Smooth muscle cell (in vitro differentiated cells): ENCODE data around the gene ADAM19. TPM values are rescaled to one million over a fixed set of nuclear protein-coding genes. Genes with fewer than 3 reads are reported as not detected.

ENCODE experiments used
- DNase-seq: peaks from one replicate; lab custom pipeline; 2025; ENCODE audit not compliant: unreplicated experiment; lab: John Stamatoyannopoulos, UW
- H2AFZ ChIP-seq: fragments of 200-600 bp; sonication (generic); 2 replicates; pipeline ENCODE4 v1.6.0; 2016; ENCODE audit warnings: antibody characterized with exemption, low read depth, mild to moderate bottlenecking
- H3F3A ChIP-seq: fragments of 200-600 bp; sonication (generic); 2 replicates; pipeline ENCODE4 v1.6.0; 2017; ENCODE audit warnings: antibody characterized with exemption, low read depth
- H3K27ac ChIP-seq: fragments of 200-600 bp; sonication (generic); 2 replicates; pipeline ENCODE4 v1.5.1; 2016; ENCODE audit warnings: low read depth, mild to moderate bottlenecking
- H3K27me3 ChIP-seq: fragments of 200-600 bp; sonication (generic); 2 replicates; pipeline ENCODE4 v1.6.1; 2016; ENCODE audit warnings: low read depth, mild to moderate bottlenecking
- H3K36me3 ChIP-seq: fragments of 200-600 bp; sonication (generic); 2 replicates; pipeline ENCODE4 v1.5.1; 2016; ENCODE audit warnings: low read depth
- H3K4me1 ChIP-seq: fragments of 200-600 bp; sonication (generic); 2 replicates; pipeline ENCODE4 v1.5.1; 2016; ENCODE audit warnings: low read depth
- H3K4me2 ChIP-seq: fragments of 200-600 bp; sonication (generic); 2 replicates; pipeline ENCODE4 v1.6.0; 2016; ENCODE audit warnings: mild to moderate bottlenecking
- H3K4me3 ChIP-seq: fragments of 200-600 bp; sonication (generic); 2 replicates; pipeline ENCODE4 v1.5.1; 2016; ENCODE audit warnings: mild to moderate bottlenecking
- H3K79me2 ChIP-seq: fragments of 200-600 bp; sonication (generic); 2 replicates; pipeline ENCODE4 v1.6.0; 2016; ENCODE audit warnings: low read depth, mild to moderate bottlenecking
- H3K9ac ChIP-seq: fragments of 200-600 bp; sonication (generic); 2 replicates; pipeline ENCODE4 v1.6.0; 2016; ENCODE audit warnings: low read depth
- H3K9me3 ChIP-seq: fragments of 200-600 bp; sonication (generic); replicated peaks from 2 replicates; pipeline ENCODE4 v1.5.1; 2016; ENCODE audit warnings: low read depth
- H4K20me1 ChIP-seq: fragments of 200-600 bp; sonication (generic); 2 replicates; pipeline ENCODE4 v1.6.0; 2016; ENCODE audit warnings: low read depth
- CTCF ChIP-seq: fragments of 200-600 bp; sonication (generic); IDR thresholded peaks from 2 replicates; pipeline ENCODE4 v1.5.1; 2017; ENCODE audit warnings: borderline replicate concordance, mild to moderate bottlenecking, antibody characterized with exemption; ENCODE audit not compliant: insufficient read depth, poor library complexity, severe bottlenecking
- WGBS: methylation state at CpG from one replicate; pipeline ENCODE4 v1.1.7; 2016; ENCODE audit warnings: low lambda C conversion rate; 5-methylcytosine and 5-hydroxymethylcytosine counted together
- polyA plus RNA-seq: library from polyadenylated mRNA; unstranded; fragments of >200 nt; fragmentation: Nextera tagmentation; extraction: Ambion mirVana; gene quantifications from 2 replicates; pipeline ENCODE4 v1.2.1, GENCODE V29; 2016
- total RNA-seq: library from RNA; depleted of rRNA; stranded (reverse); fragments of >200 nt; gene quantifications from 2 replicates; pipeline ENCODE4 v1.2.3, GENCODE V29; 2014

The ADAM19 gene
- total and polyA plus RNA-seq, 2 experiments from 2014 or later: 62.2 to 112 TPM

- no peak for TF ChIP-seq CTCF
Measured at GRCh38 chr5:157505496-157505895, 70.1 kb downstream of the ADAM19 start.

GRCh38 chr5:157504053-157504452 is 71.5 kb downstream of the ADAM19 start:
- Histone ChIP-seq H3K27me3 (no peaks in the 10 kb centered on the region), H3K27ac (no peak overlapping the region), H3K9me3 (no peaks in the 10 kb centered on the region), H4K20me1 (peaks cover 51% of the 10 kb centered on the region), H3K36me3 (peaks cover 18% of the 10 kb centered on the region), H3K4me1 (no peaks in the 10 kb centered on the region), H2AFZ (no peak overlapping the region), H3K9ac (no peak overlapping the region), H3K4me3 (no peak overlapping the region), H3K4me2 (no peak overlapping the region), H3F3A (no peaks in the 10 kb centered on the region), H3K79me2 (no peaks in the 10 kb centered on the region)
- TF ChIP-seq CTCF: no peak
- WGBS: 86% methylated on average over 8 of the region's 8 CpGs
- DNase-seq: no peak

More at GRCh38 chr5:157505496-157505895, 70.1 kb downstream of the ADAM19 start:
- Histone ChIP-seq H3K27ac (no peak overlapping the region), H3K36me3 (peaks cover 21% of the 10 kb centered on the region), H3K4me3 (no peak overlapping the region), H2AFZ (no peak overlapping the region), H3K9ac (no peak overlapping the region), H3F3A (no peaks in the 10 kb centered on the region), H3K79me2 (no peaks in the 10 kb centered on the region), H3K4me2 (no peak overlapping the region), H3K4me1 (no peaks in the 10 kb centered on the region), H4K20me1 (peaks cover 48% of the 10 kb centered on the region), H3K9me3 (no peaks in the 10 kb centered on the region), H3K27me3 (no peaks in the 10 kb centered on the region)
- 98% methylated on average over 6 of the region's 6 CpGs for WGBS
- DNase-seq: no peak

GRCh38 chr5:157502143-157502647 is 73.4 kb downstream of the ADAM19 start:
- Histone ChIP-seq H3K9ac (no peak overlapping the region), H3K9me3 (no peaks in the 10 kb centered on the region), H3K27ac (no peak overlapping the region), H4K20me1 (peaks cover 57% of the 10 kb centered on the region), H3K4me2 (no peak overlapping the region), H3K79me2 (no peaks in the 10 kb centered on the region), H3K27me3 (no peaks in the 10 kb centered on the region), H3K4me1 (no peaks in the 10 kb centered on the region), H3K4me3 (no peak overlapping the region), H2AFZ (no peak overlapping the region), H3F3A (no peaks in the 10 kb centered on the region), H3K36me3 (peaks cover 16% of the 10 kb centered on the region)
- DNase-seq: no peak
- TF ChIP-seq CTCF: no peak
- 71% methylated on average over 8 of the region's 8 CpGs for WGBS
